K562 (cell line): ENCODE data around the gene AARSD1. TPM values are rescaled to one million over a fixed set of nuclear protein-coding genes. Genes with fewer than 3 reads are reported as not detected.

Experiments
- BRD4 ChIP-seq: fragments of 200-600 bp; sonication (generic); IDR thresholded peaks from 2 replicates; pipeline ENCODE4 v1.6.1; 2017; ENCODE audit warnings: inconsistent platforms
- BRD9 ChIP-seq: fragments of 450-650 bp; IDR thresholded peaks from 2 replicates; pipeline ENCODE4 v1.6.1; 2018; ENCODE audit warnings: low read depth; ENCODE audit not compliant: partially characterized antibody
- CCNT2 ChIP-seq: IDR thresholded peaks from 2 replicates; pipeline ENCODE4 v1.6.1; 2011; ENCODE audit warnings: borderline replicate concordance, low read depth, mild to moderate bottlenecking, moderate library complexity, mixed read lengths, low read length; ENCODE audit not compliant: insufficient read length; ENCODE audit errors: extremely low read depth
- CGGBP1 ChIP-seq: fragments of 250-450 bp; sonication (Bioruptor Pico); IDR thresholded peaks from 2 replicates; pipeline ENCODE4 v1.9.0; 2021; ENCODE audit warnings: mild to moderate bottlenecking
- E4F1 ChIP-seq: fragments of 250-450 bp; sonication (Bioruptor Pico); IDR thresholded peaks from 2 replicates; pipeline ENCODE4 v1.5.0; 2021; ENCODE audit warnings: mild to moderate bottlenecking, borderline replicate concordance
- GTF2A2 ChIP-seq: IDR thresholded peaks from 2 replicates; pipeline ENCODE4 v1.6.1; 2016; ENCODE audit warnings: mild to moderate bottlenecking, missing genetic modification characterization, missing compliant biosample characterization
- GTF2B ChIP-seq: IDR thresholded peaks from 2 replicates; pipeline ENCODE4 v1.6.1; 2011; ENCODE audit not compliant: insufficient read length; ENCODE audit errors: extremely low read depth
- HCFC1 ChIP-seq: IDR thresholded peaks from 2 replicates; pipeline ENCODE4 v1.6.1; 2012; ENCODE audit warnings: low read depth, low read length, improper control_type of control experiment
- HDGF ChIP-seq: fragments of 450-650 bp; IDR thresholded peaks from 2 replicates; pipeline ENCODE4 v1.6.1; 2016
- NRF1 ChIP-seq, 2 experiments: fragments of 450-650 bp; IDR thresholded peaks in 1 of 2; conservative IDR thresholded peaks in 1 of 2; 2 replicates each; pipeline ENCODE4 v1.6.1; 2014; ENCODE audit warnings: mild to moderate bottlenecking in 2 of 2
- NUFIP1 ChIP-seq: fragments of 450-650 bp; IDR thresholded peaks from 2 replicates; pipeline ENCODE4 v1.6.1; 2018; ENCODE audit not compliant: partially characterized antibody
- TAF1 ChIP-seq: IDR thresholded peaks from 2 replicates; pipeline ENCODE4 v1.6.1; 2011; ENCODE audit warnings: mild to moderate bottlenecking, low read length, moderate library complexity; ENCODE audit not compliant: insufficient read depth, control insufficient read depth, severe bottlenecking; ENCODE audit errors: extremely low read depth
- U2AF2 ChIP-seq: fragments of 200-400 bp; formaldehyde crosslinking; optimal IDR thresholded peaks from 2 replicates; pipeline ENCODE3; 2017; ENCODE audit warnings: low read depth, mild to moderate bottlenecking, low read length
- ZSCAN29 ChIP-seq: fragments of 450-650 bp; IDR thresholded peaks from 2 replicates; pipeline ENCODE4 v1.6.1; 2017
- polyA plus RNA-seq, 8 experiments: library from polyadenylated mRNA; depleted of rRNA in 4 of 8; stranded (reverse) in 5 of 8; unstranded in 3 of 8; fragments of >200 nt; fragmentation: Nextera tagmentation in 2 of 8; fragmentation: Illumina TruSeq in 1 of 8; extraction: Ambion mirVana in 2 of 8; extraction: Trizol in 1 of 8; gene quantifications; 2 replicates each; pipeline versions ENCODE4 v1.2.1 to v1.2.3, GENCODE V29; 2011 to 2014; ENCODE audit warnings: inconsistent platforms in 1 of 8, missing spikeins in 1 of 8
- total RNA-seq, 7 experiments: library from RNA; depleted of rRNA in 6 of 7; stranded (reverse); fragments of >200 nt in 6 of 7; fragmentation: Illumina TruSeq in 2 of 7; extraction: Trizol in 2 of 7; gene quantifications; 2 replicates each; pipeline versions ENCODE4 v1.2.1 to v1.2.3, GENCODE V29; 2011 to 2021; ENCODE audit warnings: low replicate concordance in 1 of 7
- TF ChIP-seq, protein P1 (sequence below): sonication (generic); formaldehyde crosslinking; IDR thresholded peaks from 2 replicates; pipeline ENCODE4 v1.8.1; 2023; ENCODE audit warnings: mild to moderate bottlenecking, missing genetic modification reagents
- TF ChIP-seq, protein P2 (sequence below), 2 experiments: fragments of 450-650 bp; IDR thresholded peaks; 2 replicates each; pipeline ENCODE4 v1.6.1; 2018; ENCODE audit warnings: mild to moderate bottlenecking in 2 of 2, low read depth in 1 of 2; ENCODE audit not compliant: partially characterized antibody in 2 of 2

Gene AARSD1
- total and polyA plus RNA-seq, 9 of the 15 experiments (the other 6 are each of a cell fraction or from before 2014, with no cell fraction given), result 51.7 to 98.5 (median 68.6) TPM

DNA sequence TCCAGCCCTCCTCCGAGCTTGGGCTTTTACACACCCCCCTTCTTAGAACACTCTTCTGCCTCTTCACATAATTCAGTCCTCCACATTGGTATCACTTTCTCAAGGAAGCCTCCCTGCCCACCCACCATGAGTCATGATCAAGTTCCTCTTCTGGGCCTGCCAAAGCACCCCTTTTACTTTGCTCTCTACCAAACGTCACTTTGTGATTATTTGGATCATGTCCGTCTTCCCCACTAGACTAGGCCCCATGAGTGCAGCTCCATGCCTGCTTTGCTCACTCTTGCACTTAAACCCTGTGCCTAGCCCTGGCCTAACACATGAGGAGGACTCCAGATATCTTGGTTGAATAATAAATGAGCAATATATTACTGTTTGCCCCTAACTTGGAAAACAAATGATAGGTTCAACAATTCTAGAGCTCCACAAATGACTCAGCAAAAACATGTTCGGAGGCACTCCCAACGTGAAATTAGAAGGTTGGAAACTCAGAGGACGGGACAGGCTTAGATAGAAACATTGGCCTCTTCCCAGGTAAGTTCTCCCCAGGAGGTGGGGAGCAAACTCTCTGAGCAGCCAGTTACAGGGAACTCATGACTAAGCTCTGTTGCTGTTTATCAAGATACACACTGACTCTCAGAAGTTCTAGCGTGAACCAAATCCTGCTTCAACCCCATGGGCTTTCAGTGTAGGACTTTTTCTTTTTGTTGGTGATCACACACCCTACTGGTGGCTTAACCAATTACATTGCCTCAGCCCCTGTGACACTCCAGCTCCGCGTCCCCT is 35.3 kb downstream of the AARSD1 start (continued):
- TF ChIP-seq GTF2B, result no peak
- TF ChIP-seq TAF1, result no peak
- 0 out of 2 replicates have a peak, but pooled peaks have one; percentile 40 for TF ChIP-seq BRD4
- no peak for TF ChIP-seq ZSCAN29
- no peak for TF ChIP-seq E4F1 (CRISPR knock-in tag)
- TF ChIP-seq, protein P1, sequence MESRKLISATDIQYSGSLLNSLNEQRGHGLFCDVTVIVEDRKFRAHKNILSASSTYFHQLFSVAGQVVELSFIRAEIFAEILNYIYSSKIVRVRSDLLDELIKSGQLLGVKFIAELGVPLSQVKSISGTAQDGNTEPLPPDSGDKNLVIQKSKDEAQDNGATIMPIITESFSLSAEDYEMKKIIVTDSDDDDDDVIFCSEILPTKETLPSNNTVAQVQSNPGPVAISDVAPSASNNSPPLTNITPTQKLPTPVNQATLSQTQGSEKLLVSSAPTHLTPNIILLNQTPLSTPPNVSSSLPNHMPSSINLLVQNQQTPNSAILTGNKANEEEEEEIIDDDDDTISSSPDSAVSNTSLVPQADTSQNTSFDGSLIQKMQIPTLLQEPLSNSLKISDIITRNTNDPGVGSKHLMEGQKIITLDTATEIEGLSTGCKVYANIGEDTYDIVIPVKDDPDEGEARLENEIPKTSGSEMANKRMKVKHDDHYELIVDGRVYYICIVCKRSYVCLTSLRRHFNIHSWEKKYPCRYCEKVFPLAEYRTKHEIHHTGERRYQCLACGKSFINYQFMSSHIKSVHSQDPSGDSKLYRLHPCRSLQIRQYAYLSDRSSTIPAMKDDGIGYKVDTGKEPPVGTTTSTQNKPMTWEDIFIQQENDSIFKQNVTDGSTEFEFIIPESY (CRISPR knock-in tag), result no peak
- TF ChIP-seq NUFIP1, result no peak
- no peak for TF ChIP-seq CCNT2
- TF ChIP-seq, protein P2, sequence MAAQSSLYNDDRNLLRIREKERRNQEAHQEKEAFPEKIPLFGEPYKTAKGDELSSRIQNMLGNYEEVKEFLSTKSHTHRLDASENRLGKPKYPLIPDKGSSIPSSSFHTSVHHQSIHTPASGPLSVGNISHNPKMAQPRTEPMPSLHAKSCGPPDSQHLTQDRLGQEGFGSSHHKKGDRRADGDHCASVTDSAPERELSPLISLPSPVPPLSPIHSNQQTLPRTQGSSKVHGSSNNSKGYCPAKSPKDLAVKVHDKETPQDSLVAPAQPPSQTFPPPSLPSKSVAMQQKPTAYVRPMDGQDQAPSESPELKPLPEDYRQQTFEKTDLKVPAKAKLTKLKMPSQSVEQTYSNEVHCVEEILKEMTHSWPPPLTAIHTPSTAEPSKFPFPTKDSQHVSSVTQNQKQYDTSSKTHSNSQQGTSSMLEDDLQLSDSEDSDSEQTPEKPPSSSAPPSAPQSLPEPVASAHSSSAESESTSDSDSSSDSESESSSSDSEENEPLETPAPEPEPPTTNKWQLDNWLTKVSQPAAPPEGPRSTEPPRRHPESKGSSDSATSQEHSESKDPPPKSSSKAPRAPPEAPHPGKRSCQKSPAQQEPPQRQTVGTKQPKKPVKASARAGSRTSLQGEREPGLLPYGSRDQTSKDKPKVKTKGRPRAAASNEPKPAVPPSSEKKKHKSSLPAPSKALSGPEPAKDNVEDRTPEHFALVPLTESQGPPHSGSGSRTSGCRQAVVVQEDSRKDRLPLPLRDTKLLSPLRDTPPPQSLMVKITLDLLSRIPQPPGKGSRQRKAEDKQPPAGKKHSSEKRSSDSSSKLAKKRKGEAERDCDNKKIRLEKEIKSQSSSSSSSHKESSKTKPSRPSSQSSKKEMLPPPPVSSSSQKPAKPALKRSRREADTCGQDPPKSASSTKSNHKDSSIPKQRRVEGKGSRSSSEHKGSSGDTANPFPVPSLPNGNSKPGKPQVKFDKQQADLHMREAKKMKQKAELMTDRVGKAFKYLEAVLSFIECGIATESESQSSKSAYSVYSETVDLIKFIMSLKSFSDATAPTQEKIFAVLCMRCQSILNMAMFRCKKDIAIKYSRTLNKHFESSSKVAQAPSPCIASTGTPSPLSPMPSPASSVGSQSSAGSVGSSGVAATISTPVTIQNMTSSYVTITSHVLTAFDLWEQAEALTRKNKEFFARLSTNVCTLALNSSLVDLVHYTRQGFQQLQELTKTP (IDR thresholded peaks at IDR 0.05; ENCODE audit: low read depth in 1 of 2, partially characterized antibody in 2 of 2), result peak in 1 of 2 experiments; percentile 56
- peak; percentile 61 for TF ChIP-seq BRD9
- no peak for TF ChIP-seq GTF2A2 (tag)
- no peak for TF ChIP-seq U2AF2
- peak; percentile 42 to 51; a peak in 3 of 4 replicates for TF ChIP-seq NRF1 (conservative IDR thresholded peaks at IDR 0.05 in 1 of 2, IDR thresholded peaks at IDR 0.05 in 1 of 2)
- peak; percentile 64 for TF ChIP-seq HDGF
- peak; percentile 18; the same call in 1 of the 2 replicates for TF ChIP-seq HCFC1
- 0 out of 2 replicates have a peak, but pooled peaks have one; percentile 13 for TF ChIP-seq CGGBP1 (CRISPR knock-in tag)
